Measurements from ENCODE around the gene DKK1. TPM values are rescaled to one million over a fixed set of nuclear protein-coding genes. Genes with fewer than 3 reads are reported as not detected.

DKK1 gene
- total and polyA plus RNA-seq, 2 of the 13 experiments (the other 11 are each of a cell fraction or from before 2014, with no cell fraction given) = 123 to 262 TPM

DNA sequence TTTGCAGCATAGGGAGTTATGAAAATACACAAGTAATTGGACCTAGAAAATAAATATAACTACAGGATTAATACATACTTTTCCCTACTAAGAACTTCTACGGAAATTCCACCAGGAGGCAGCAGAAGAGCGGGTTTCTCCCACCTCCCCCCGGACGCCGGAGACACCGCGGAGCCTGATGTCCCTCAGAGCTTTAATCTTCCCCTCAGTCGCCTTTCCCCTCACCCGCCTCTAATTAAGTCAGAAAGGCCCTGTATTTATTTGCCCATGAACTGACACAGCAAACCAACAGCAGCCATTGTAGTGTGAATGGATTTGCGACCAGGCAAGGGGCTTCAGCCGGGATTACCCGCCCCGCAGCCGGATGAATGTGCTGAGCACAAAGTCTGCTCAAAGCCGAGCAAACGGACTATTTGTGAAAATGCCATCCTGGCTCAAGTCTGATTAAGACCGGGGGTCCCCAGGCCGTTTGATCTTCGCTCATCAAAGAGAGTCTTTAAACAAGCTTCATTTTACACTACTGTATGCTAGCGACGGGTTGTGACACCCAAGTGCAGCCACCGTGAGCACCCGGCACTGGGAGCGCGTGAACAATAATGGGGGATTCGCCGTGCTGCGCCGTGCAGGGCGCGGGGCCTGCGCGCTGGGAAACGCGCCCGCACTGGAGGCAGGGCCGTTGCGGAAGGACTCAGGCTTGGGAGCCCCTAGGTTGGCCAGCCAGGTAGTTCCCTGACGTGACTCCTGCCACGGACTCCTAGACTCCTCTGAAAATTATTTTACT lies 5.6 kb upstream of the DKK1 start (continued):
- TF ChIP-seq, protein P1, sequence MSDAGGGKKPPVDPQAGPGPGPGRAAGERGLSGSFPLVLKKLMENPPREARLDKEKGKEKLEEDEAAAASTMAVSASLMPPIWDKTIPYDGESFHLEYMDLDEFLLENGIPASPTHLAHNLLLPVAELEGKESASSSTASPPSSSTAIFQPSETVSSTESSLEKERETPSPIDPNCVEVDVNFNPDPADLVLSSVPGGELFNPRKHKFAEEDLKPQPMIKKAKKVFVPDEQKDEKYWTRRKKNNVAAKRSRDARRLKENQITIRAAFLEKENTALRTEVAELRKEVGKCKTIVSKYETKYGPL (CRISPR knock-in tag; IDR thresholded peaks at IDR 0.05) = no peak
- TF ChIP-seq IKZF1 (IDR thresholded peaks at IDR 0.05) = no peak
- TF ChIP-seq HNRNPL (IDR thresholded peaks at IDR 0.05; ENCODE audit: low read depth, low read length) = no peak
- TF ChIP-seq AGO1 (IDR thresholded peaks at IDR 0.05; ENCODE audit: low read depth, low read length, poor library complexity, severe bottlenecking) = no peak
- TF ChIP-seq, protein P2, sequence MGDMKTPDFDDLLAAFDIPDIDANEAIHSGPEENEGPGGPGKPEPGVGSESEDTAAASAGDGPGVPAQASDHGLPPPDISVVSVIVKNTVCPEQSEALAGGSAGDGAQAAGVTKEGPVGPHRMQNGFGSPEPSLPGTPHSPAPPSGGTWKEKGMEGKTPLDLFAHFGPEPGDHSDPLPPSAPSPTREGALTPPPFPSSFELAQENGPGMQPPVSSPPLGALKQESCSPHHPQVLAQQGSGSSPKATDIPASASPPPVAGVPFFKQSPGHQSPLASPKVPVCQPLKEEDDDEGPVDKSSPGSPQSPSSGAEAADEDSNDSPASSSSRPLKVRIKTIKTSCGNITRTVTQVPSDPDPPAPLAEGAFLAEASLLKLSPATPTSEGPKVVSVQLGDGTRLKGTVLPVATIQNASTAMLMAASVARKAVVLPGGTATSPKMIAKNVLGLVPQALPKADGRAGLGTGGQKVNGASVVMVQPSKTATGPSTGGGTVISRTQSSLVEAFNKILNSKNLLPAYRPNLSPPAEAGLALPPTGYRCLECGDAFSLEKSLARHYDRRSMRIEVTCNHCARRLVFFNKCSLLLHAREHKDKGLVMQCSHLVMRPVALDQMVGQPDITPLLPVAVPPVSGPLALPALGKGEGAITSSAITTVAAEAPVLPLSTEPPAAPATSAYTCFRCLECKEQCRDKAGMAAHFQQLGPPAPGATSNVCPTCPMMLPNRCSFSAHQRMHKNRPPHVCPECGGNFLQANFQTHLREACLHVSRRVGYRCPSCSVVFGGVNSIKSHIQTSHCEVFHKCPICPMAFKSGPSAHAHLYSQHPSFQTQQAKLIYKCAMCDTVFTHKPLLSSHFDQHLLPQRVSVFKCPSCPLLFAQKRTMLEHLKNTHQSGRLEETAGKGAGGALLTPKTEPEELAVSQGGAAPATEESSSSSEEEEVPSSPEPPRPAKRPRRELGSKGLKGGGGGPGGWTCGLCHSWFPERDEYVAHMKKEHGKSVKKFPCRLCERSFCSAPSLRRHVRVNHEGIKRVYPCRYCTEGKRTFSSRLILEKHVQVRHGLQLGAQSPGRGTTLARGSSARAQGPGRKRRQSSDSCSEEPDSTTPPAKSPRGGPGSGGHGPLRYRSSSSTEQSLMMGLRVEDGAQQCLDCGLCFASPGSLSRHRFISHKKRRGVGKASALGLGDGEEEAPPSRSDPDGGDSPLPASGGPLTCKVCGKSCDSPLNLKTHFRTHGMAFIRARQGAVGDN (CRISPR knock-in tag; IDR thresholded peaks at IDR 0.05) = peak; percentile 90
- TF ChIP-seq, protein P3, sequence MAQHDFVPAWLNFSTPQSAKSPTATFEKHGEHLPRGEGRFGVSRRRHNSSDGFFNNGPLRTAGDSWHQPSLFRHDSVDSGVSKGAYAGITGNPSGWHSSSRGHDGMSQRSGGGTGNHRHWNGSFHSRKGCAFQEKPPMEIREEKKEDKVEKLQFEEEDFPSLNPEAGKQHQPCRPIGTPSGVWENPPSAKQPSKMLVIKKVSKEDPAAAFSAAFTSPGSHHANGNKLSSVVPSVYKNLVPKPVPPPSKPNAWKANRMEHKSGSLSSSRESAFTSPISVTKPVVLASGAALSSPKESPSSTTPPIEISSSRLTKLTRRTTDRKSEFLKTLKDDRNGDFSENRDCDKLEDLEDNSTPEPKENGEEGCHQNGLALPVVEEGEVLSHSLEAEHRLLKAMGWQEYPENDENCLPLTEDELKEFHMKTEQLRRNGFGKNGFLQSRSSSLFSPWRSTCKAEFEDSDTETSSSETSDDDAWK (CRISPR knock-in tag; IDR thresholded peaks at IDR 0.05) = no peak
- no peak for TF ChIP-seq NFYB (CRISPR knock-in tag; IDR thresholded peaks at IDR 0.05)
- TF ChIP-seq, protein P4, sequence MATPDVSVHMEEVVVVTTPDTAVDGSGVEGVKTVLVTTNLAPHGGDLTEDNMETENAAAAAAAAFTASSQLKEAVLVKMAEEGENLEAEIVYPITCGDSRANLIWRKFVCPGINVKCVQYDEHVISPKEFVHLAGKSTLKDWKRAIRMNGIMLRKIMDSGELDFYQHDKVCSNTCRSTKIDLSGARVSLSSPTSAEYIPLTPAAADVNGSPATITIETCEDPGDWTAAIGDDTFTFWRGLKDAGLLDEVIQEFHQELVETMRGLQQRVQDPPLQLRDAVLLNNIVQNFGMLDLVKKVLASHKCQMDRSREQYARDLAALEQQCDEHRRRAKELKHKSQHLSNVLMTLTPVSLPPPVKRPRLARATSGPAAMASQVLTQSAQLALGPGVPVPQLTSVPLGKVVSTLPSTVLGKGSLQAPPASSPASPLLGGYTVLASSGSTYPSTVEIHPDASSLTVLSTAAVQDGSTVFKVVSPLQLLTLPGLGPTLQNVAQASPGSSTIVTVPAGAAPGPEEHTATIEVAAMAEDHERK (CRISPR knock-in tag; IDR thresholded peaks at IDR 0.05; ENCODE audit: low read depth) = no peak
- TF ChIP-seq ZNF788 (CRISPR knock-in tag; IDR thresholded peaks at IDR 0.05; ENCODE audit: borderline replicate concordance) = no peak; the same call in 1 of the 2 replicates
- TF ChIP-seq ZFYVE20 (CRISPR knock-in tag; IDR thresholded peaks at IDR 0.05; ENCODE audit: borderline replicate concordance, low read depth) = no peak
- TF ChIP-seq, protein P5, sequence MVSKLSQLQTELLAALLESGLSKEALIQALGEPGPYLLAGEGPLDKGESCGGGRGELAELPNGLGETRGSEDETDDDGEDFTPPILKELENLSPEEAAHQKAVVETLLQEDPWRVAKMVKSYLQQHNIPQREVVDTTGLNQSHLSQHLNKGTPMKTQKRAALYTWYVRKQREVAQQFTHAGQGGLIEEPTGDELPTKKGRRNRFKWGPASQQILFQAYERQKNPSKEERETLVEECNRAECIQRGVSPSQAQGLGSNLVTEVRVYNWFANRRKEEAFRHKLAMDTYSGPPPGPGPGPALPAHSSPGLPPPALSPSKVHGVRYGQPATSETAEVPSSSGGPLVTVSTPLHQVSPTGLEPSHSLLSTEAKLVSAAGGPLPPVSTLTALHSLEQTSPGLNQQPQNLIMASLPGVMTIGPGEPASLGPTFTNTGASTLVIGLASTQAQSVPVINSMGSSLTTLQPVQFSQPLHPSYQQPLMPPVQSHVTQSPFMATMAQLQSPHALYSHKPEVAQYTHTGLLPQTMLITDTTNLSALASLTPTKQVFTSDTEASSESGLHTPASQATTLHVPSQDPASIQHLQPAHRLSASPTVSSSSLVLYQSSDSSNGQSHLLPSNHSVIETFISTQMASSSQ (IDR thresholded peaks at IDR 0.05; ENCODE audit: low read depth) = no peak
- TF ChIP-seq, protein P5 (CRISPR knock-in tag; IDR thresholded peaks at IDR 0.05; ENCODE audit: borderline replicate concordance) = peak; percentile 30; the same call in 1 of the 2 replicates
- TF ChIP-seq, protein P6, sequence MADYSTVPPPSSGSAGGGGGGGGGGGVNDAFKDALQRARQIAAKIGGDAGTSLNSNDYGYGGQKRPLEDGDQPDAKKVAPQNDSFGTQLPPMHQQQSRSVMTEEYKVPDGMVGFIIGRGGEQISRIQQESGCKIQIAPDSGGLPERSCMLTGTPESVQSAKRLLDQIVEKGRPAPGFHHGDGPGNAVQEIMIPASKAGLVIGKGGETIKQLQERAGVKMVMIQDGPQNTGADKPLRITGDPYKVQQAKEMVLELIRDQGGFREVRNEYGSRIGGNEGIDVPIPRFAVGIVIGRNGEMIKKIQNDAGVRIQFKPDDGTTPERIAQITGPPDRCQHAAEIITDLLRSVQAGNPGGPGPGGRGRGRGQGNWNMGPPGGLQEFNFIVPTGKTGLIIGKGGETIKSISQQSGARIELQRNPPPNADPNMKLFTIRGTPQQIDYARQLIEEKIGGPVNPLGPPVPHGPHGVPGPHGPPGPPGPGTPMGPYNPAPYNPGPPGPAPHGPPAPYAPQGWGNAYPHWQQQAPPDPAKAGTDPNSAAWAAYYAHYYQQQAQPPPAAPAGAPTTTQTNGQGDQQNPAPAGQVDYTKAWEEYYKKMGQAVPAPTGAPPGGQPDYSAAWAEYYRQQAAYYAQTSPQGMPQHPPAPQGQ (CRISPR knock-in tag; IDR thresholded peaks at IDR 0.05; ENCODE audit: borderline replicate concordance) = no peak

All from HepG2 (cell line).